ENCODE measurements around the gene CBLC.

The CBLC gene

DNA sequence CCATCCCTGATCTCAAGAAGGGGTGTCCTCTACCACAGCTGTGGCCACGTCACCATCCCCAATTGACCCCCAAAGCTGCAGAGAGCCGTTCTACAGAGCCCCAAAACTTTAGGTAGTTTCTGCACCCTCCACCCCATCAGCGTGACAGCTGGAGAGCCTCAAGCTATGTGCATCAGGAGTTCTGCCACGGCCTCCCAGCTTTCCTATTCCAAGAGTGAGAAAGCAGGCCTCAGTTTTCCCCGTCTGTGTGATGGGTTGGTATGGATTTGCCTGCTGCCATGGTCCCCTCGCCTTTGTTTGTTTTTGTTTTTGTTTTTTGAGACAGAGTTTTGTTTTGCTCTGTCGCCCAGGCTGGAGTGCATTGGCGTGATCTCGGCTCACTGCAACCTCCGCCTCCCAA, 27.7 kb upstream of the CBLC start:
- Histone ChIP-seq H3K36me3 (ENCODE audit: control insufficient read depth in 2 of 2, insufficient read depth in 1 of 2, low read length in 2 of 2) (peaks cover 6 to 8% of the 10 kb centered on the region in 2 experiments; a peak in 2 of 3 replicates), H3K9me3 (ENCODE audit: control insufficient read depth, insufficient read depth, low read depth, low read length) (no peaks in the 10 kb centered on the region), H3K27ac (ENCODE audit: extremely low read depth, low read depth, low read length) (no peak overlapping the region), H3K4me1 (ENCODE audit: control insufficient read depth, insufficient read depth, low read length) (peaks cover 20% of the 10 kb centered on the region), H3K4me3 (ENCODE audit: low read depth, low read length) (no peak overlapping the region)
- TF ChIP-seq, protein P1, sequence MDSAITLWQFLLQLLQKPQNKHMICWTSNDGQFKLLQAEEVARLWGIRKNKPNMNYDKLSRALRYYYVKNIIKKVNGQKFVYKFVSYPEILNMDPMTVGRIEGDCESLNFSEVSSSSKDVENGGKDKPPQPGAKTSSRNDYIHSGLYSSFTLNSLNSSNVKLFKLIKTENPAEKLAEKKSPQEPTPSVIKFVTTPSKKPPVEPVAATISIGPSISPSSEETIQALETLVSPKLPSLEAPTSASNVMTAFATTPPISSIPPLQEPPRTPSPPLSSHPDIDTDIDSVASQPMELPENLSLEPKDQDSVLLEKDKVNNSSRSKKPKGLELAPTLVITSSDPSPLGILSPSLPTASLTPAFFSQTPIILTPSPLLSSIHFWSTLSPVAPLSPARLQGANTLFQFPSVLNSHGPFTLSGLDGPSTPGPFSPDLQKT (IDR thresholded peaks at IDR 0.05; ENCODE audit: borderline replicate concordance, low read depth, low read length) = no peak
- TF ChIP-seq, protein P2, sequence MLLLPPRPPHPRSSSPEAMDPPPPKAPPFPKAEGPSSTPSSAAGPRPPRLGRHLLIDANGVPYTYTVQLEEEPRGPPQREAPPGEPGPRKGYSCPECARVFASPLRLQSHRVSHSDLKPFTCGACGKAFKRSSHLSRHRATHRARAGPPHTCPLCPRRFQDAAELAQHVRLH (tag by site-specific recombination; IDR thresholded peaks at IDR 0.05) = peak; percentile 24; the same call in 1 of the 2 replicates
- ChIA-PET POLR2A (interaction anchor here (0.9 kb wide), 1 partner anchor 21 kb away, joined by 6 read pairs; no protein-coding TSS in a partner anchor), CTCF (interaction anchor here (0.5 to 1.3 kb wide), 3 partner anchors 9 to 23 kb away, joined by 3 read pairs; no protein-coding TSS in a partner anchor)

DNA sequence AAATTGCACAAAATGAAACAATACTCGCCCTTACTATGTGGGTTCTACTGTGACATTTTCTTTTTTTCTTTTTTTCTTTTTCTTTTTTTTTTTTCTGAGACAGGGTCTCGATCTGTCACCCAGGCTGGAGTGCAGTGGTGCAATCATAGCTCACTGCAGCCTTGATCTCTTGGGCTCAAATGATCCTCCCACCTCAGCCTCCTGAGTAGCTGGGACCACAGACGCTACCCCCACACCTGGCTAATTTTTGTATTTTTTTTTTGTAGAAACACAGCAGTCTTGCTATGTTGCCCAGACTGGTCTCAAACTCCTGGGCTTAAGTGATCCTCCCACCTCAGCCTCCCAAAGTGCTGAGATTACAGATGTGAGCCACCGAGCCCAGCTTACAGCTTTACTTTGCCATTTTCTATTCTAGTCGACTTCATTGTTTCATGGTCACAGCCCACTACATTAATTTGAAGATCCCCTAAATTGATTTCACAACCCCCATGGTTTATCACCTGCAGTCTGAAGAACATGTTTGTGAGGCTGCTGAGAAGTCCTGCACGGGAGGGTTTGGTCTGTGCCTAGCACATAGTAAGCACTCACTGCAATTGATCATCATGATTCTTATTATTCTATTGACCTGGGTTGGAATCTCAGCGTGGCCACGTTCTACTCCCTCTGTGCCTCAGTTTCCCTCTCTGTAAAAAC, 25.4 kb upstream of the CBLC start:
- ChIA-PET CTCF (interaction anchor here (0.9 to 4.8 kb wide), 5 partner anchors 13 to 62 kb away, joined by 3 to 26 read pairs (median 4); no protein-coding TSS in a partner anchor), POLR2A (interaction anchor here (0.6 to 2.2 kb wide), 2 partner anchors 28 to 231 kb away, joined by 4 to 9 read pairs; no protein-coding TSS in a partner anchor)
- Histone ChIP-seq H3K27ac (ENCODE audit: extremely low read depth, low read depth, low read length) (no peak overlapping the region), H3K36me3 (ENCODE audit: control insufficient read depth in 2 of 2, insufficient read depth in 1 of 2, low read length in 2 of 2) (peaks cover 8 to 11% of the 10 kb centered on the region in 2 experiments; a peak in 2 of 3 replicates), H3K9me3 (ENCODE audit: control insufficient read depth, insufficient read depth, low read depth, low read length) (no peaks in the 10 kb centered on the region), H3K4me3 (ENCODE audit: low read depth, low read length) (no peak overlapping the region), H3K4me1 (ENCODE audit: control insufficient read depth, insufficient read depth, low read length) (peaks cover 21% of the 10 kb centered on the region)
- TF ChIP-seq EGR2 (tag by site-specific recombination; IDR thresholded peaks at IDR 0.05; ENCODE audit: low read depth) (0 out of 2 replicates have a peak, but pooled peaks have one; percentile 9), SP7 (tag by site-specific recombination; IDR thresholded peaks at IDR 0.05) (no peak), ZNF239 (tag by site-specific recombination; IDR thresholded peaks at IDR 0.05) (peak; percentile 71; the same call in 1 of the 2 replicates)
- TF ChIP-seq, protein P3, sequence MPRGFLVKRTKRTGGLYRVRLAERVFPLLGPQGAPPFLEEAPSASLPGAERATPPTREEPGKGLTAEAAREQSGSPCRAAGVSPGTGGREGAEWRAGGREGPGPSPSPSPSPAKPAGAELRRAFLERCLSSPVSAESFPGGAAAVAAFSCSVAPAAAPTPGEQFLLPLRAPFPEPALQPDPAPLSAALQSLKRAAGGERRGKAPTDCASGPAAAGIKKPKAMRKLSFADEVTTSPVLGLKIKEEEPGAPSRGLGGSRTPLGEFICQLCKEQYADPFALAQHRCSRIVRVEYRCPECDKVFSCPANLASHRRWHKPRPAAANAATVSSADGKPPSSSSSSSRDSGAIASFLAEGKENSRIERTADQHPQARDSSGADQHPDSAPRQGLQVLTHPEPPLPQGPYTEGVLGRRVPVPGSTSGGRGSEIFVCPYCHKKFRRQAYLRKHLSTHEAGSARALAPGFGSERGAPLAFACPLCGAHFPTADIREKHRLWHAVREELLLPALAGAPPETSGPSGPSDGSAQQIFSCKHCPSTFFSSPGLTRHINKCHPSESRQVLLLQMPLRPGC (tag by site-specific recombination; IDR thresholded peaks at IDR 0.05) = no peak
- TF ChIP-seq, protein P4, sequence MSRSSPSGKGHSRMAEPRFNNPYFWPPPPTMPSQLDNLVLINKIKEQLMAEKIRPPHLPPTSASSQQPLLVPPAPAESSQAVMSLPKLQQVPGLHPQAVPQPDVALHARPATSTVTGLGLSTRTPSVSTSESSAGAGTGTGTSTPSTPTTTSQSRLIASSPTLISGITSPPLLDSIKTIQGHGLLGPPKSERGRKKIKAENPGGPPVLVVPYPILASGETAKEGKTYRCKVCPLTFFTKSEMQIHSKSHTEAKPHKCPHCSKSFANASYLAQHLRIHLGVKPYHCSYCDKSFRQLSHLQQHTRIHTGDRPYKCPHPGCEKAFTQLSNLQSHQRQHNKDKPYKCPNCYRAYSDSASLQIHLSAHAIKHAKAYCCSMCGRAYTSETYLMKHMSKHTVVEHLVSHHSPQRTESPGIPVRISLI (tag by site-specific recombination; IDR thresholded peaks at IDR 0.05) = peak; percentile 63; the same call in 1 of the 2 replicates
- TF ChIP-seq, protein P5, sequence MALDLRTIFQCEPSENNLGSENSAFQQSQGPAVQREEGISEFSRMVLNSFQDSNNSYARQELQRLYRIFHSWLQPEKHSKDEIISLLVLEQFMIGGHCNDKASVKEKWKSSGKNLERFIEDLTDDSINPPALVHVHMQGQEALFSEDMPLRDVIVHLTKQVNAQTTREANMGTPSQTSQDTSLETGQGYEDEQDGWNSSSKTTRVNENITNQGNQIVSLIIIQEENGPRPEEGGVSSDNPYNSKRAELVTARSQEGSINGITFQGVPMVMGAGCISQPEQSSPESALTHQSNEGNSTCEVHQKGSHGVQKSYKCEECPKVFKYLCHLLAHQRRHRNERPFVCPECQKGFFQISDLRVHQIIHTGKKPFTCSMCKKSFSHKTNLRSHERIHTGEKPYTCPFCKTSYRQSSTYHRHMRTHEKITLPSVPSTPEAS (tag by site-specific recombination; IDR thresholded peaks at IDR 0.05) = peak; percentile 6; the same call in 1 of the 2 replicates
- TF ChIP-seq, protein P6, sequence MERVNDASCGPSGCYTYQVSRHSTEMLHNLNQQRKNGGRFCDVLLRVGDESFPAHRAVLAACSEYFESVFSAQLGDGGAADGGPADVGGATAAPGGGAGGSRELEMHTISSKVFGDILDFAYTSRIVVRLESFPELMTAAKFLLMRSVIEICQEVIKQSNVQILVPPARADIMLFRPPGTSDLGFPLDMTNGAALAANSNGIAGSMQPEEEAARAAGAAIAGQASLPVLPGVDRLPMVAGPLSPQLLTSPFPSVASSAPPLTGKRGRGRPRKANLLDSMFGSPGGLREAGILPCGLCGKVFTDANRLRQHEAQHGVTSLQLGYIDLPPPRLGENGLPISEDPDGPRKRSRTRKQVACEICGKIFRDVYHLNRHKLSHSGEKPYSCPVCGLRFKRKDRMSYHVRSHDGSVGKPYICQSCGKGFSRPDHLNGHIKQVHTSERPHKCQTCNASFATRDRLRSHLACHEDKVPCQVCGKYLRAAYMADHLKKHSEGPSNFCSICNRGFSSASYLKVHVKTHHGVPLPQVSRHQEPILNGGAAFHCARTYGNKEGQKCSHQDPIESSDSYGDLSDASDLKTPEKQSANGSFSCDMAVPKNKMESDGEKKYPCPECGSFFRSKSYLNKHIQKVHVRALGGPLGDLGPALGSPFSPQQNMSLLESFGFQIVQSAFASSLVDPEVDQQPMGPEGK (tag by site-specific recombination; IDR thresholded peaks at IDR 0.05) = 0 out of 2 replicates have a peak, but pooled peaks have one; percentile 9
